Activated CD8-positive, alpha-beta T cell treated with anti-CD3 and anti-CD28 coated beads, Interleukin-2, amount 10 ng/mL, durations not matched to agents 7 days and 5 days (primary cell): ENCODE results near the gene CYLD. TPM values are rescaled to one million over a fixed set of nuclear protein-coding genes. Genes with fewer than 3 reads are reported as not detected.

Experiments
- ATAC-seq: fragments of 150-1000 bp; cut with Tn5 transposase; one replicate; pipeline ENCODE4 v1.10.0; 2021; ENCODE audit warnings: moderate library complexity
- CTCF ChIA-PET: fragments of 350-600 bp; sonication (Branson Sonifier 250); formaldehyde crosslinking; loops from one replicate; lab custom pipeline; 2021; ENCODE audit warnings: antibody characterized with exemption; lab: Charles Lee
- POLR2A ChIA-PET: fragments of 350-600 bp; sonication (Branson Sonifier 250); formaldehyde crosslinking; loops from one replicate; lab custom pipeline; 2021; ENCODE audit warnings: antibody characterized with exemption; lab: Charles Lee
- DNase-seq: peaks from one replicate; pipeline ENCODE4 v3.0.0-alpha.2; 2020
- H3K27ac Mint-ChIP-seq: one replicate; pipeline ENCODE4 v1.8.0; 2021; ENCODE audit warnings: mild to moderate bottlenecking, mixed read lengths
- H3K27me3 Mint-ChIP-seq: one replicate; pipeline ENCODE4 v1.8.0; 2021; ENCODE audit warnings: low read depth, mixed read lengths
- H3K36me3 Mint-ChIP-seq: one replicate; pipeline ENCODE4 v1.8.0; 2021; ENCODE audit warnings: low read depth, mixed read lengths
- H3K4me1 Mint-ChIP-seq: one replicate; pipeline ENCODE4 v1.8.0; 2021; ENCODE audit warnings: low read depth, mixed read lengths
- H3K4me3 Mint-ChIP-seq: one replicate; pipeline ENCODE4 v1.8.0; 2021; ENCODE audit warnings: mild to moderate bottlenecking, mixed read lengths
- H3K9me3 Mint-ChIP-seq: one replicate; pipeline ENCODE4 v1.8.0; 2022; ENCODE audit warnings: mixed read lengths; ENCODE audit not compliant: insufficient read depth
- total RNA-seq, 2 experiments: library from RNA; stranded (reverse); gene quantifications; one replicate each; pipeline ENCODE4 v1.2.3, GENCODE V29; 2021

Gene CYLD
- total RNA-seq, 2 experiments from 2014 or later: 116 to 129 TPM

GRCh38 chr16:50765260-50765659 lies 23.4 kb downstream of the CYLD start:
- Mint-ChIP-seq H3K27ac (no peak overlapping the region), H3K27me3 (no peaks in the 10 kb centered on the region), H3K4me1 (peaks cover 54% of the 10 kb centered on the region), H3K36me3 (peaks cover 84% of the 10 kb centered on the region), H3K9me3 (peaks cover 18% of the 10 kb centered on the region), H3K4me3 (no peak overlapping the region)
- CTCF ChIA-PET: interaction anchor here (0.6 to 4.5 kb wide), 6 partner anchors 8 to 99 kb away, joined by 3 to 21 read pairs (median 4); no protein-coding TSS in a partner anchor
- DNase-seq (no peak), ATAC-seq (no peak)
- POLR2A ChIA-PET: interaction anchor here (0.5 kb wide), 1 partner anchor 497 kb away, joined by 3 read pairs; no protein-coding TSS in a partner anchor

- no peak overlapping the region for H3K4me3 Mint-ChIP-seq
- DNase-seq (no peak), ATAC-seq (no peak)
- H3K36me3 Mint-ChIP-seq: peaks cover 86% of the 10 kb centered on the region
- peaks cover 18% of the 10 kb centered on the region for H3K9me3 Mint-ChIP-seq
- H3K27me3 Mint-ChIP-seq: no peaks in the 10 kb centered on the region
- H3K27ac Mint-ChIP-seq: no peak overlapping the region
- ChIA-PET CTCF (interaction anchor here (1.3 to 4.5 kb wide), 5 partner anchors 19 to 100 kb away, joined by 4 to 21 read pairs (median 5); no protein-coding TSS in a partner anchor), POLR2A (interaction anchor here (0.5 kb wide), 1 partner anchor 498 kb away, joined by 3 read pairs; no protein-coding TSS in a partner anchor)
- peaks cover 51% of the 10 kb centered on the region for H3K4me1 Mint-ChIP-seq
Observed at GRCh38 chr16:50765861-50766260, 24.0 kb downstream of the CYLD start.

- ChIA-PET POLR2A (no interaction called here), CTCF (interaction anchor here (1.1 to 4.5 kb wide), 3 partner anchors 14 to 39 kb away, joined by 3 to 21 read pairs (median 4); no protein-coding TSS in a partner anchor)
- DNase-seq (no peak), ATAC-seq (no peak)
- no peaks in the 10 kb centered on the region for H3K27me3 Mint-ChIP-seq
- peaks cover 18% of the 10 kb centered on the region for H3K9me3 Mint-ChIP-seq
- H3K36me3 Mint-ChIP-seq: peaks cover 90% of the 10 kb centered on the region
- no peak overlapping the region for H3K4me3 Mint-ChIP-seq
- H3K27ac Mint-ChIP-seq: no peak overlapping the region
- peaks cover 49% of the 10 kb centered on the region for H3K4me1 Mint-ChIP-seq
Observed at GRCh38 chr16:50767197-50767596, 25.3 kb downstream of the CYLD start.

- Mint-ChIP-seq H3K4me3 (no peak overlapping the region), H3K27ac (no peak overlapping the region), H3K36me3 (peaks cover 79% of the 10 kb centered on the region), H3K27me3 (no peaks in the 10 kb centered on the region), H3K4me1 (peaks cover 20% of the 10 kb centered on the region), H3K9me3 (peaks cover 9% of the 10 kb centered on the region)
- CTCF ChIA-PET: interaction anchor here (1.1 kb wide), 1 partner anchor 10 kb away, joined by 3 read pairs; no protein-coding TSS in a partner anchor
- DNase-seq: no peak
- no peak for ATAC-seq
- POLR2A ChIA-PET: no interaction called here
Observed at GRCh38 chr16:50771366-50771765, 29.5 kb downstream of the CYLD start.

GRCh38 chr16:50774405-50774804 lies 32.5 kb downstream of the CYLD start:
- H3K4me3 Mint-ChIP-seq: no peak overlapping the region
- H3K27ac Mint-ChIP-seq: no peak overlapping the region
- no peak for ATAC-seq
- DNase-seq: no peak
- peaks cover 14% of the 10 kb centered on the region for H3K4me1 Mint-ChIP-seq
- peaks cover 66% of the 10 kb centered on the region for H3K36me3 Mint-ChIP-seq
- ChIA-PET CTCF (interaction anchor here (1.0 kb wide), 1 partner anchor 32 kb away, joined by 3 read pairs; no protein-coding TSS in a partner anchor), POLR2A (no interaction called here)
- no peaks in the 10 kb centered on the region for H3K27me3 Mint-ChIP-seq
- peaks cover 1% of the 10 kb centered on the region for H3K9me3 Mint-ChIP-seq

GRCh38 chr16:50774960-50775359 lies 33.1 kb downstream of the CYLD start:
- POLR2A ChIA-PET: no interaction called here
- Mint-ChIP-seq H3K36me3 (peaks cover 67% of the 10 kb centered on the region), H3K9me3 (no peaks in the 10 kb centered on the region), H3K27me3 (no peaks in the 10 kb centered on the region), H3K27ac (no peak overlapping the region), H3K4me1 (peaks cover 14% of the 10 kb centered on the region), H3K4me3 (no peak overlapping the region)
- no peak for DNase-seq
- ATAC-seq: no peak
- CTCF ChIA-PET: interaction anchor here (1.0 kb wide), 1 partner anchor 32 kb away, joined by 3 read pairs; no protein-coding TSS in a partner anchor

- H3K4me1 Mint-ChIP-seq: peaks cover 18% of the 10 kb centered on the region
- H3K27me3 Mint-ChIP-seq: no peaks in the 10 kb centered on the region
- H3K36me3 Mint-ChIP-seq: peaks cover 66% of the 10 kb centered on the region
- no peak overlapping the region for H3K27ac Mint-ChIP-seq
- ATAC-seq: no peak
- ChIA-PET POLR2A (no interaction called here), CTCF (interaction anchor here (1.0 to 2.1 kb wide), 5 partner anchors 18 to 111 kb away, joined by 3 to 36 read pairs (median 4); no protein-coding TSS in a partner anchor)
- no peak overlapping the region for H3K4me3 Mint-ChIP-seq
- no peaks in the 10 kb centered on the region for H3K9me3 Mint-ChIP-seq
- DNase-seq: no peak
Observed at GRCh38 chr16:50776037-50776436, 34.2 kb downstream of the CYLD start.

- Mint-ChIP-seq H3K36me3 (peaks cover 63% of the 10 kb centered on the region), H3K27me3 (no peaks in the 10 kb centered on the region), H3K27ac (no peak overlapping the region), H3K4me1 (peaks cover 21% of the 10 kb centered on the region), H3K9me3 (no peaks in the 10 kb centered on the region), H3K4me3 (no peak overlapping the region)
- CTCF ChIA-PET: interaction anchor here (0.9 to 3.6 kb wide), 6 partner anchors 25 to 451 kb away, joined by 3 to 32 read pairs (median 4); partner anchors contain the start of gene SNX20
- no peak for ATAC-seq
- no peak for DNase-seq
- POLR2A ChIA-PET: interaction anchor here (0.6 to 0.7 kb wide), 2 partner anchors 22 to 27 kb away, joined by 3 to 4 read pairs; no protein-coding TSS in a partner anchor
Observed at GRCh38 chr16:50778284-50779163, 36.6 kb downstream of the CYLD start.

- Mint-ChIP-seq H3K4me3 (no peak overlapping the region), H3K27ac (peak overlapping the region; percentile 12), H3K27me3 (no peaks in the 10 kb centered on the region), H3K4me1 (peaks cover 17% of the 10 kb centered on the region), H3K9me3 (peaks cover 3% of the 10 kb centered on the region), H3K36me3 (peaks cover 66% of the 10 kb centered on the region)
- DNase-seq: no peak
- ATAC-seq: no peak
- POLR2A ChIA-PET: no interaction called here
- CTCF ChIA-PET: interaction anchor here (0.6 to 3.6 kb wide), 8 partner anchors 10 to 634 kb away, joined by 3 to 32 read pairs (median 3); no protein-coding TSS in a partner anchor
Observed at GRCh38 chr16:50781043-50781442, 39.2 kb downstream of the CYLD start.

- Mint-ChIP-seq H3K27me3 (no peaks in the 10 kb centered on the region), H3K36me3 (peaks cover 70% of the 10 kb centered on the region), H3K9me3 (peaks cover 3% of the 10 kb centered on the region), H3K4me3 (no peak overlapping the region), H3K4me1 (peaks cover 17% of the 10 kb centered on the region), H3K27ac (peak overlapping the region; percentile 12)
- ATAC-seq (no peak), DNase-seq (no peak)
- ChIA-PET CTCF (interaction anchor here (0.6 to 3.6 kb wide), 8 partner anchors 11 to 635 kb away, joined by 3 to 32 read pairs (median 3); no protein-coding TSS in a partner anchor), POLR2A (no interaction called here)
Observed at GRCh38 chr16:50781518-50781917, 39.6 kb downstream of the CYLD start.

- ChIA-PET POLR2A (no interaction called here), CTCF (no interaction called here)
- H3K4me3 Mint-ChIP-seq: no peak overlapping the region
- H3K36me3 Mint-ChIP-seq: peaks cover 74% of the 10 kb centered on the region
- DNase-seq (no peak), ATAC-seq (no peak)
- H3K9me3 Mint-ChIP-seq: peaks cover 12% of the 10 kb centered on the region
- H3K27ac Mint-ChIP-seq: no peak overlapping the region
- H3K27me3 Mint-ChIP-seq: no peaks in the 10 kb centered on the region
- H3K4me1 Mint-ChIP-seq: peaks cover 2% of the 10 kb centered on the region
Observed at GRCh38 chr16:50789757-50790156, 47.9 kb downstream of the CYLD start.
